GM21381 (cell line): ENCODE data around the gene FNDC8.
"Not testable (repeated sequence)": the region's sequence is repeated elsewhere in the genome, so short reads cannot be mapped to it uniquely, and the experiment has no call there.

Source experiments
- ATAC-seq: cut with Tn5 transposase; IDR thresholded peaks from one replicate; pipeline ENCODE4 v1.9.1; 2021; ENCODE audit warnings: mild to moderate bottlenecking, moderate library complexity; ENCODE audit not compliant: unreplicated experiment

FNDC8 gene

DNA sequence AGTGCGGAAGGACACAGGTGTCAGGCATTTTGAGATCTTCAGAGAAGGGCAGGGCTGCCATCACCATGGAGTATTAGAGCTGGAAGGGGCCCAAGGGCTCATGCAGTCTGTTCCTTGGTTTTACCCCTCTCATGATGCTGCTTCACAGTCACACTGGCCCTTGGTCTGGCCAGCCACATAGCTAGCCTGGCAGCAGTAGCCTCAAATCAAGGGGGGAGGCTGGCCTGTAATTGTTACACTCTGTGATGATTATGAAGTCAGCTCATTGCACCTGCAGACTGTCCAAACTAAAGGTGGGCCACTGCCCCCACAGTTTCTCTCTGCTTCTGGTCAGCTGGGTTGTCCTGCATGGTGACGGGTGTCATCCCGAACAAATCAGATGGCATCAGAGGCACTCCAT, at the start of gene FNDC8:
Gene FNDC8 (plus strand): TSS at position 301 of the 400 bp plus-strand sequence. CDS start 79 bp downstream, at position 380.
- no peak for ATAC-seq

GRCh38 chr17:35073183-35073790, 48.1 kb upstream of the FNDC8 start:
- no peak for ATAC-seq

DNA sequence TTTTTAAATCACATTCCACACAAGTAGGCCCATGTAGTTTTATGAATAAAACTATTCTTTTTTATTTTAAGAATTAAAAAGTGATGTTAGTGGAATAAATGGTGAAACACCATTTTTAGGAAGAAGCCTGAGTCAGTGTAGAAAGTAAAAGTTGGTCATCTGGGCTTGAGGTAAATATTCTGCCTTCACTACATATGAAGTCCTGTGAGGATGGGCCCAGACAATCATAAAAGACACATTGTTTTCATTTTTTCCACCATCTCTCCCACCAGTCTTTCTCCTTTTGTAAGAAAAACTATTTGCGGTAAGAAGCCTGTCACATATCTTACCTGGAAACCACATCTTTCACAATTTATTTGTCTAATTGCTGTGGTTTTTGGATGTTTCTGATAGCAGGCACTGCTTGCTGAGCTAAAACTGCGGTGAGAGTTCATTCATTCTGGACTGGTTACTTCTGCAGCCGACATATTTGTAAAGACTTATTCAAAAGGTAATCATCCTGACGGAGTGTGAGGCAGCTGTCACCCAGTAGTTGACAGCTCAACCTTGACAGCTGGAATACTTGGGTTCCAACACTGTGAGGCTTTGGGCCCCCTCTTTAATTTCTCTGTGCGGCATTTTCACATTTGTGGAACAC, 47.3 kb upstream of the FNDC8 start:
- no peak for ATAC-seq

GRCh38 chr17:35074711-35075707, 46.4 kb upstream of the FNDC8 start:
- ATAC-seq = no peak

DNA sequence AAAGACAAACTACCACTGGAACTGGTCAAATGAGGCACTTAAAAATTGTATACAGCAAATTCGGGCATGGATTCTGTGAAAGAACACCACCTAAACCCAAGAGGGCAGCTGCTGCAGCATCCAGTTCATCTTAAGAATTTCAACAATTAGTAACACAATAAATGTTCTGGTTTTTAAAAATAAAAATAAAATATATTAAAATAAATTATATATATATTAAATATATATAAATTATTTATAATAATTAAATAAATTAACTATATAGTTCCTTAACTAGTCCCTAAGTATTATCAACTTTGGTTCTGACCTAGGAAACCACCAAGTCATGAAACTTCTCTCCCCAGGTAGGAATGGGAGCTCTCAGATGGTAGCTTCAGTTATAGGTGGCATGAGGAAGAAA, 44.5 kb upstream of the FNDC8 start:
- ATAC-seq = no peak

DNA sequence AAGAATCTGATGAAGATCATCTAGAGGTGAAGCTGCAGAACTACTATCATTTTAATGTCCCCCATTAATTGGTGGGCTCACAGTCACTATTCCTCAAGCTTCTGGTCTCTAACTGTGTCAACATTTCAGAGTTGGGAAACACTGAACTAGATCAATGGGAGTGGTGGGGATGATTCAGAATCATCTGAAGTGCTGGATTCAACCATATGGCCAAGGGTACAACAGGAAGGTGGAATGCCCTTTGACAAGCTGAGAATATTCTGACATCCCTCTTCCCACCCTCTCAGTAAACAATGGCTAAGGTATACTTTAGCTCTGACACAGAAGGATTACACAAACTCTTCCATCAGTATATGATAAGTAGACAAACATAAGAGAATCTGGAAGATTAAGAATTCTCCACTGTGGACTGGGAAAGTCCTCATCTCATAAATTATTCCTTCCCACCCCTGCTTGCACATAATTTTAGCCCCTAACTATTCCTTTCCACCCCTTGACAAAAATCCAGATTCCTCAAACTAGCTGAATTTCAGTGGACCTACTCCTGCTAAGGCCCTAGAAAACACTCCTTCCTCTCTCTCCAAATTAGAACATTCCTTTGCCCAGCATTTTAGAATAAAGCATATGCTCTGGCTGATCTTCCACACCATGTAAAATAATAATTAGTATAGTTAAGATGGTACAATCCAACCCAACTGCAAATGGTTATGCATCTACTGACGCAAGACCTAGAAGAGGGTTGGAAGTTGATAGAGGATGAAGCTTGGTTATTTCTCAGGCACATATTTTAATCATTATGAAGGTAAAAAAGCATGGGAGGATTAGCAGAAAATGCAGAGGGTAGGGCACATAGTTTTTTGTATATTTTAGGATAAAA, 41.6 kb upstream of the FNDC8 start:
- no peak for ATAC-seq

DNA sequence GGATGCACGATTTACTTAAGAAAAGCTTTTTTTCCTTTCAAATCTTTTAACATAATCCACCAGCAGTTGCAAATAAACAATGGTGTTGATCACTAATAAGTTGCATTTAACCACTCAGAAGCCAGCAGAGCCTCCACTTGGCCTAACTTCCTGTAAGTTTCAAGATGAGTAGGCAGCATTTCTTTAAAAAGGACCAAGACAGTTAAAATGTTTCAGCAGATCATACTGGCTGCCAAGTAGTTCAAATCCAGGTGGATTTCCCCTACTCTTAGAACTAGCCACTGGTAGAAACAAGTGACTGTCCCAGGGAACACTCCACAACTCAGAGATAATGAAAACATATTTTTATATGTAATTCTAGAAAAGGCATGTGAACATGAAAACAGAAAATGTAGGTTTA, 40.9 kb upstream of the FNDC8 start:
- ATAC-seq = peak; percentile 49

- ATAC-seq = no peak
Observed at GRCh38 chr17:35081638-35082037, 39.8 kb upstream of the FNDC8 start.

GRCh38 chr17:35082073-35082657, 39.2 kb upstream of the FNDC8 start:
- ATAC-seq = no peak

- no peak for ATAC-seq
Observed at GRCh38 chr17:35083071-35083470, 38.3 kb upstream of the FNDC8 start.

GRCh38 chr17:35084987-35085386, 36.4 kb upstream of the FNDC8 start:
- ATAC-seq = no peak

GRCh38 chr17:35086164-35086563, 35.3 kb upstream of the FNDC8 start:
- ATAC-seq = no peak

DNA sequence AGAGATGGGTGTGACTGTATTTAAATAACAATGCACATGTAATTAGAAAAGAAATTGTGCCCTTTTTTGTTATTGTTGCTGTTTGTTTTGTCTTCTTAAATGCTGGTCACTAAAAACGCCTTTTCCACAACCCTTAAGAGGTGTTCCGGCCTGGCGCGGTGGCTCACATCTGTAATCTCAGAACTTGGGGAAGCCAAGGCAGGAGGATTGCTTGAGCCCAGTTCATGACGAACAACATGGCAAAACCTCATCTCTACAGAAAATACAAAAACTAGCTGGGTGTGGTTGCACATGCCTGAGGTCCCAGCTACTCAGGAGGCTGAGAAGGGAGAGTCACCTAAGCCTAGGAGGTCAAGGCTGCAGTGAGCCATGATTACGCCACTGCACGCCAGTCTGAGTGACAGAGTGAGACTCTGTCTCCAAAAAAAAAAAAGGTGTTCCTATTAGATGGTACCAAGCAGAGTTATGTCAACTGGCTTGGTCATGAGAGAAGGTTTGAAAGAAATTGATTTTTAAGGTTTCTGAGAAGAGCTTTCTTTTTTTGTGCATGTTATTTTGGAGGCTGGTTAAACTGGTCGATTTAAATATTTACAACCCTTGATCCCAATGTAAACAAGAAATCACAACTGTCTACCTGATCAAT, 34.4 kb upstream of the FNDC8 start:
- no peak for ATAC-seq

GRCh38 chr17:35087731-35088355, 33.6 kb upstream of the FNDC8 start:
- no peak for ATAC-seq

DNA sequence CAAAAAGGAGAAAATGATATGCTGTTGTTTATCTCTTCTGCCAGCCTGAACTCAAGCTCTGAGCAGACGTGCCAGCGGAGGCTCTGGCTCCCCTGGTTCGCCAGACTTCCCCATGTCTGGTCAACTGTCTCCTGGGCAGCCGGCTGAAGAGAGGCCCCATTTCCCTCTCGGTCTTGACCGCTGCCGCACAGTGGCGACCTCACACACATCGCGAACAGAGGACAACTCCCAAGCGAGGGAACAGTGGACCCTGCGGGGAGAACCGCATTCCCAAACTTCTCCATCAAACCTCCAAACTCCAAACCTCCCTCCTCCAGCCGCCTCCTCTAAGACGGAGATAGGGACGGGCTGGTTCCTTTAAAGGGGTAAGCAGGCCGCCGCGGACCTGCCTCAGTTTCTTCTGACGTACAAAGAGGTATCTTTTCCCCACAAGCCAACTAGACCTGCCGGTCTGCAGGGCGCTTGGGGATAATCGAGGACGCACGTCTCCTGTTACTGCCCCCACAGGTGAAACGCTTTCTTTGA, 33.0 kb upstream of the FNDC8 start:
- no peak for ATAC-seq

- ATAC-seq = peak; percentile 70
Observed at GRCh38 chr17:35088881-35089585, 32.4 kb upstream of the FNDC8 start.

- ATAC-seq = peak; percentile 10
Observed at GRCh38 chr17:35089586-35090296, 31.7 kb upstream of the FNDC8 start.

DNA sequence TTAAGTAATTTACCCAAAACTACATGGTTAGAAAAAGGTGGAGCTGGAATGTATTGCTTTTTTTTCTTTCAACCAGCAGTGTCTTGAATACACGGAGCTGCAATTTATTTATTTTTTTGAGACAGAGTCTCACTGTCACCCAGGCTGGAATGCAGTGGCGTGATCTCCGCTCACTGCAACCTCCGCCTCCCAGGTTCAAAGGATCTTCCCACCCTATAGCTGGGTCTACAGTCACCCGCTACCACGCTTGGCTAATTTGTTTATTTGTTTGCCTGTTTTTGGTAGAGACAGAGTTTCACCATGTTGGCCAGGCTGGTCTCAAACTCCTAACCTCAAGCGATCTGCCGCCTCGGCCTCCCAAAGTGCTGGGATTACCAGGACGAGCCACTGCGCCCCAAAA, 30.7 kb upstream of the FNDC8 start:
- not testable (repeated sequence) for ATAC-seq
